Measurements from ENCODE around the gene GET3.

- TF ChIP-seq CTCF (IDR thresholded peaks at IDR 0.05) (no peak), POLR2A (IDR thresholded peaks at IDR 0.05) (peak in 1 of 2 donors; percentile 12)
Observed at GRCh38 chr19:12787458-12787857, 50.2 kb downstream of the GET3 start.

All from thyroid gland (tissue), 4 donors.